Breast epithelium (tissue), 4 donors: ENCODE measurements around the gene KIF6. TPM values are rescaled to one million over a fixed set of nuclear protein-coding genes. Genes with fewer than 3 reads are reported as not detected.

Source experiments
- DNase-seq, 2 donors: peaks; one replicate each; pipeline ENCODE4 v3.0.0-alpha.2; 2019; ENCODE audit warnings: low spot score in 2 of 2
- H3K27ac ChIP-seq, 2 donors: fragments of 200-600 bp; sonication (generic) in 1 of 2; one replicate each; pipeline ENCODE4 v1.5.1; 2016 to 2019; ENCODE audit warnings: mild to moderate bottlenecking in 1 of 2
- H3K27me3 ChIP-seq, 2 donors: fragments of 200-600 bp; sonication (generic) in 1 of 2; one replicate each; pipeline versions ENCODE4 v1.5.1 to v1.6.0; 2017 to 2019; ENCODE audit warnings: control low read depth in 1 of 2, mild to moderate bottlenecking in 1 of 2
- H3K36me3 ChIP-seq: fragments of 200-600 bp; one replicate; pipeline ENCODE4 v1.5.1; 2019
- H3K4me1 ChIP-seq, 2 donors: fragments of 200-600 bp; sonication (generic); one replicate each; pipeline ENCODE4 v1.5.1; 2016 to 2019; ENCODE audit warnings: control low read depth in 1 of 2
- H3K4me3 ChIP-seq, 3 donors: fragments of 200-600 bp; sonication (generic); 1 replicate in 2 of 3; 2 replicates in 1 of 3; pipeline ENCODE4 v1.5.1; 2016 to 2019; ENCODE audit warnings: mild to moderate bottlenecking in 3 of 3, moderate library complexity in 2 of 3
- H3K9me3 ChIP-seq, 2 donors: fragments of 200-600 bp; sonication (generic) in 1 of 2; one replicate each; pipeline ENCODE4 v1.5.1; 2016 to 2019; ENCODE audit warnings: control low read depth in 1 of 2
- POLR2A ChIP-seq: fragments of 450-650 bp; IDR thresholded peaks from one replicate; pipeline ENCODE4 v1.6.1; 2016; ENCODE audit warnings: antibody characterized with exemption, mild to moderate bottlenecking, moderate library complexity
- POLR2AphosphoS5 ChIP-seq, 3 donors: sonication (generic); formaldehyde crosslinking; IDR thresholded peaks; one replicate each; pipeline ENCODE4 v1.6.1; 2017; ENCODE audit warnings: antibody characterized with exemption in 3 of 3
- intact Hi-C: fragments of 100-400 bp; cut with DNase I; formaldehyde crosslinking; loops from one replicate; pipeline ENCODE4 v1.15.1; 2023; ENCODE audit warnings: low total_unique reads
- total RNA-seq, 3 donors: library from RNA; depleted of rRNA; stranded (reverse); fragments of >200 nt; gene quantifications; one replicate each; pipeline ENCODE4 v1.1.0, GENCODE V29; 2016
- TF ChIP-seq, protein P1 (sequence below), 3 donors: fragments of 450-650 bp; IDR thresholded peaks; one replicate each; pipeline ENCODE4 v1.5.1; 2016 to 2017; ENCODE audit warnings: antibody characterized with exemption in 3 of 3, mild to moderate bottlenecking in 3 of 3, moderate library complexity in 3 of 3

KIF6 gene
- total RNA-seq, 3 donors from 2014 or later: under 0.01 to 0.80 (median 0.15) TPM

DNA sequence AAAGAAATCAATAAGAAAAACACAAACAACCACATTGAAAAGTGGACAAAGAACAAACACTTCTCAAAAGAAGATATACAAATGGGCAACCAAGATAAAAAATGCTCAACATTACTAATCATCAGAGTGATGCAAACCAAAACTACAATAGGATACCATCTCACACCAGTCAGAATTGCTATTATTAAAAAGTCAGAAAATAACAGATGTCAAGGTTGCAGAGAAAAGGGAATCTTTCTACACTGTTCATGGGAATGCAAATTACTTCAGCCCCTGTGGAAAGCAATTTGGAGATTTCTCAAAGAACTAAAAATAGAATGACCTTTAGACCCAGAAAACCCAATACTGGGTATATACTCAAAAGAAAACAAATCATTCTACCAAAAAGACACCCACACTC lies 29.8 kb downstream of the KIF6 start:
- intact Hi-C loops: no loop called here
- H3K4me3 ChIP-seq: no peak overlapping the region
- H3K27me3 ChIP-seq: no peaks in the 10 kb centered on the region
- no peak for TF ChIP-seq POLR2AphosphoS5 (IDR thresholded peaks at IDR 0.05)
- TF ChIP-seq POLR2A: no peak
- TF ChIP-seq, protein P1, sequence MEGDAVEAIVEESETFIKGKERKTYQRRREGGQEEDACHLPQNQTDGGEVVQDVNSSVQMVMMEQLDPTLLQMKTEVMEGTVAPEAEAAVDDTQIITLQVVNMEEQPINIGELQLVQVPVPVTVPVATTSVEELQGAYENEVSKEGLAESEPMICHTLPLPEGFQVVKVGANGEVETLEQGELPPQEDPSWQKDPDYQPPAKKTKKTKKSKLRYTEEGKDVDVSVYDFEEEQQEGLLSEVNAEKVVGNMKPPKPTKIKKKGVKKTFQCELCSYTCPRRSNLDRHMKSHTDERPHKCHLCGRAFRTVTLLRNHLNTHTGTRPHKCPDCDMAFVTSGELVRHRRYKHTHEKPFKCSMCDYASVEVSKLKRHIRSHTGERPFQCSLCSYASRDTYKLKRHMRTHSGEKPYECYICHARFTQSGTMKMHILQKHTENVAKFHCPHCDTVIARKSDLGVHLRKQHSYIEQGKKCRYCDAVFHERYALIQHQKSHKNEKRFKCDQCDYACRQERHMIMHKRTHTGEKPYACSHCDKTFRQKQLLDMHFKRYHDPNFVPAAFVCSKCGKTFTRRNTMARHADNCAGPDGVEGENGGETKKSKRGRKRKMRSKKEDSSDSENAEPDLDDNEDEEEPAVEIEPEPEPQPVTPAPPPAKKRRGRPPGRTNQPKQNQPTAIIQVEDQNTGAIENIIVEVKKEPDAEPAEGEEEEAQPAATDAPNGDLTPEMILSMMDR (IDR thresholded peaks at IDR 0.05): no peak
- H3K36me3 ChIP-seq: no peaks in the 10 kb centered on the region
- no peaks in the 10 kb centered on the region for H3K4me1 ChIP-seq
- H3K27ac ChIP-seq: no peak overlapping the region
- DNase-seq: no peak
- no peaks in the 10 kb centered on the region for H3K9me3 ChIP-seq

DNA sequence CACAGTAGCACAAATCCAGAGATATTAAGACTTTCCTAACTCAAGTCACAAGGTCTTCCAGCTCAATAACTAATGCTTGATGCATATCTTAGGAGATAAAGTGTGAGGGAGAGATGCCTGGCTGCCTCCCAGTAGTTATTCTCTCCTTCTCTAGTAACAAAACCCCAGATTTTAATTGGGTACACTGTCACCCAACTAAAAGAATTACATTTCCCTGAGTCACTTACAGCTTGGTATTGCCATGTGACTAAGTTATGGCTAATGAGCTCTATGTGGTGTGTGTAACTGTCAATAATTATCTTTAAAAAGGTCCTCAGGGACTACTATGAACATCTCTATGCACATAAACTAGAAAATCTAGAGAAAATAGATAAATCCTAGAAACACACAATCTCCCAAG lies 32.0 kb downstream of the KIF6 start:
- Histone ChIP-seq H3K4me3 (no peak overlapping the region), H3K27ac (no peak overlapping the region), H3K36me3 (no peaks in the 10 kb centered on the region), H3K4me1 (no peaks in the 10 kb centered on the region), H3K27me3 (no peaks in the 10 kb centered on the region), H3K9me3 (no peaks in the 10 kb centered on the region)
- intact Hi-C loops: no loop called here
- TF ChIP-seq POLR2A: no peak
- TF ChIP-seq POLR2AphosphoS5 (IDR thresholded peaks at IDR 0.05): no peak
- TF ChIP-seq, protein P1 (IDR thresholded peaks at IDR 0.05): no peak
- no peak for DNase-seq

DNA sequence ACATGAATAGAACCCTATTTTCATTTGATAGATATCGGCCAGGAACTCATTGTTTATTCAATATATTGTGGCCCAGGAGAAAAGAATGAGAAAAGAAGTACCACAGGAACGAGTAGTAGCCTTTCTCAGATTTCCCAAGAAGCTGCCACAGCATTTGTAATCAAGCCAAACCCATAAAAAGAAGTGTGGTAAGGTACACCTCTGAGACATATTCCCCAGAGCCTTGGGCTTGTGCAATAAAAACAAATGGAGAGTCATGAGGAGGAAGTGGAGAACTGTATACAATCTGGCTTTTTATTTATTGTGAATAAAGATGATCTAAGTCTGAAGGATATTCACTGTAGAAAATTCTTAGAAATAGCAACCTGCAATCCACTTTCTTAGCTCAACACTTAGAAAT lies 36.7 kb downstream of the KIF6 start:
- no peaks in the 10 kb centered on the region for H3K27me3 ChIP-seq

DNA sequence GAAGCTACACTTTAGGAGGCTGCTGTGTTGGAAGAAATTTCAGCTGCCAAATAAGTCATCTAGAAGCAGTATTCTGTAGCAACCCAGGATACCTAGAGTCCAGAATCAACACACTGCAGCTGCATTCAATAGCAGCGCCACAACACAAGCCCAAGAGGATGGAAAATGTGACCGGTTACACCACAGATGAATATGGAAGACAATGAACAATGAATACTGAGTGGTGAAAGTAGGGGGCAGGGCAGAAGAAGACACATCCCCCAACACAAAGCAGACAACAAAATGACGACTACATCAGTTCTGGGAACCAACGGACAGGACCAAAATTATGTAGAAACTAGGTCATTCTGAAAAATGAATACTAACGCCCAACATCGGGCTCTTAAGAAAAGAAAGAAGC lies 38.2 kb downstream of the KIF6 start:
- H3K36me3 ChIP-seq: no peaks in the 10 kb centered on the region
- H3K27me3 ChIP-seq: no peaks in the 10 kb centered on the region
- TF ChIP-seq POLR2A: no peak
- TF ChIP-seq POLR2AphosphoS5 (IDR thresholded peaks at IDR 0.05): no peak
- TF ChIP-seq, protein P1 (IDR thresholded peaks at IDR 0.05): no peak
- no peak for DNase-seq
- H3K4me3 ChIP-seq: no peak overlapping the region
- H3K9me3 ChIP-seq: no peaks in the 10 kb centered on the region
- H3K4me1 ChIP-seq: no peaks in the 10 kb centered on the region
- intact Hi-C loops: no loop called here
- no peak overlapping the region for H3K27ac ChIP-seq

More for the DNA sequence above, 36.7 kb downstream of the KIF6 start:
- Histone ChIP-seq H3K9me3 (no peaks in the 10 kb centered on the region), H3K36me3 (no peaks in the 10 kb centered on the region), H3K4me1 (no peaks in the 10 kb centered on the region), H3K27ac (no peak overlapping the region), H3K4me3 (no peak overlapping the region)
- DNase-seq: no peak
- TF ChIP-seq, protein P1 (IDR thresholded peaks at IDR 0.05): no peak
- no peak for TF ChIP-seq POLR2A
- no peak for TF ChIP-seq POLR2AphosphoS5 (IDR thresholded peaks at IDR 0.05)
- intact Hi-C loops: no loop called here

DNA sequence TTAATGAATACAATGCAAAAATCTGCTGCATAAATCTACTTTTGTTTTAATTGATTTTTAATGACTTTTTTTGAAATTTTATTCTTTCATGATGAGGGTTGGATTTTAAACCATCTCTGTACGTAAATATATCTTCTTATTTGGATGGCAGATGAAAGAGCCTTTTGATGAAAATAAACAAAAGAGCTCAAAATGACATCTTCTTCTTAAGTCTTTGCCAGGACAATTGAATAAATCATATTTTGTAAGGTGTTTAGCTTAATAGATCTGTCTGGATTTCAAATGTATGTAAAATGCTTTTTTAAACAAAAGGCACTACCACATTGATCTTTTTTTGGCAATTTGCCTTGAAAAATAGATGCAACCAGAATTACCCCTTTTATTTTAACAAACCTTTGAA lies 39.3 kb downstream of the KIF6 start:
- DNase-seq: no peak
- no peaks in the 10 kb centered on the region for H3K36me3 ChIP-seq
- no peak overlapping the region for H3K4me3 ChIP-seq
- no peak overlapping the region for H3K27ac ChIP-seq
- TF ChIP-seq POLR2AphosphoS5 (IDR thresholded peaks at IDR 0.05) (no peak), POLR2A (no peak)
- TF ChIP-seq, protein P1 (IDR thresholded peaks at IDR 0.05): no peak
- no peaks in the 10 kb centered on the region for H3K4me1 ChIP-seq
- H3K27me3 ChIP-seq: no peaks in the 10 kb centered on the region
- H3K9me3 ChIP-seq: no peaks in the 10 kb centered on the region
- intact Hi-C loops: no loop called here
